Gastrocnemius medialis (tissue), 4 donors: ENCODE data around the gene DCAF10. TPM values are rescaled to one million over a fixed set of nuclear protein-coding genes. Genes with fewer than 3 reads are reported as not detected.
A peak's percentile ranks its signal among the peaks of the same experiment; 100 is the strongest.

ENCODE experiments used
- ATAC-seq, 2 donors: fragments of 150-250 bp; one replicate each; pipeline ENCODE4 v1.9.1; 2016
- DNase-seq, 2 donors: peaks; one replicate each; pipeline ENCODE4 v3.0.0-alpha.2; 2019
- H3K27ac ChIP-seq, 4 donors: fragments of 200-600 bp; sonication (generic); 1 replicate in 1 of 4; 2 replicates in 3 of 4; pipeline ENCODE4 v1.5.1; 2016 to 2018; ENCODE audit warnings: mild to moderate bottlenecking in 2 of 4, moderate library complexity in 1 of 4
- H3K27me3 ChIP-seq, 3 donors: fragments of 200-600 bp; sonication (generic) in 2 of 3; 1 replicate in 1 of 3; 2 replicates in 2 of 3; pipeline versions ENCODE4 v1.5.1 to v1.6.0; 2016 to 2019; ENCODE audit warnings: mild to moderate bottlenecking in 1 of 3, moderate library complexity in 1 of 3
- H3K36me3 ChIP-seq, 2 donors: fragments of 200-600 bp; sonication (generic) in 1 of 2; one replicate each; pipeline ENCODE4 v1.5.1; 2017 to 2018
- H3K4me1 ChIP-seq, 2 donors: fragments of 200-600 bp; sonication (generic) in 1 of 2; one replicate each; pipeline ENCODE4 v1.5.1; 2016 to 2017; ENCODE audit warnings: mild to moderate bottlenecking in 2 of 2
- H3K4me3 ChIP-seq, 4 donors: fragments of 200-600 bp; sonication (generic) in 3 of 4; 1 replicate in 1 of 4; 2 replicates in 3 of 4; pipeline ENCODE4 v1.5.1; 2016 to 2019; ENCODE audit warnings: mild to moderate bottlenecking in 2 of 4
- H3K9me3 ChIP-seq, 3 donors: fragments of 200-600 bp; sonication (generic) in 2 of 3; 1 replicate in 1 of 3; 2 replicates in 2 of 3; pipeline ENCODE4 v1.5.1; 2016 to 2019
- CTCF ChIP-seq, 5 experiments: fragments of 450-650 bp in 3 of 5; fragments of 200-600 bp in 2 of 5; sonication (generic) in 2 of 5; IDR thresholded peaks in 4 of 5; conservative IDR thresholded peaks in 1 of 5; 1 replicate in 4 of 5; 2 replicates in 1 of 5; pipeline ENCODE4 v1.5.1; 2016 to 2019; ENCODE audit warnings: antibody characterized with exemption in 5 of 5, mild to moderate bottlenecking in 3 of 5, moderate library complexity in 3 of 5
- POLR2A ChIP-seq, 2 donors: fragments of 450-650 bp; IDR thresholded peaks; one replicate each; pipeline ENCODE4 v1.6.1; 2017; ENCODE audit warnings: antibody characterized with exemption in 2 of 2, mild to moderate bottlenecking in 2 of 2, moderate library complexity in 2 of 2
- in situ Hi-C, 4 donors: fragments of 200-750 bp; cut with MboI; loops; one replicate each; pipeline versions ENCODE4 v1.15.0 to v1.8.0; 2017; ENCODE audit warnings: low sequenced_read_pairs in 4 of 4
- intact Hi-C: fragments of 100-400 bp; cut with DNase I; formaldehyde crosslinking; loops from one replicate; pipeline ENCODE4 v1.15.1; 2023; ENCODE audit warnings: low total_unique reads
- total RNA-seq, 4 donors: library from RNA; depleted of rRNA; stranded (reverse); fragments of >200 nt; gene quantifications; one replicate each; pipeline versions ENCODE4 v1.1.0 to v1.2.3, GENCODE V29; 2016

The DCAF10 gene
- total RNA-seq, 4 donors from 2014 or later = 11.0 to 24.5 (median 17.0) TPM

GRCh38 chr9:37904445-37905130, 104.0 kb downstream of the DCAF10 start:
- Histone ChIP-seq H3K27ac (peak overlapping the region; percentile 86 to 90 (median 88)), H3K4me1 (peaks cover 16 to 17% of the 10 kb centered on the region in 2 donors), H3K4me3 (peak overlapping the region; percentile 75 to 93 (median 85)), H3K36me3 (peaks cover 0 to under 1% of the 10 kb centered on the region in 2 donors), H3K9me3 (no peaks in the 10 kb centered on the region), H3K27me3 (no peaks in the 10 kb centered on the region)
- in situ Hi-C loops (loop anchor here in 2 of 4 donors (5.0 to 25.0 kb wide), 4 partner anchors 170 to 498 kb away; partner anchors contain the start of genes FBXO10 (in 1 of the 2) and TOMM5 (in 1 of the 2)), intact Hi-C loops (loop anchor here (2.0 to 10.0 kb wide), 3 partner anchors 100 to 488 kb away; partner anchors contain the start of genes ALDH1B1, DCAF10 and SHB)
- TF ChIP-seq POLR2A (IDR thresholded peaks at IDR 0.05) (no peak), CTCF (IDR thresholded peaks at IDR 0.05 in 4 of 5, conservative IDR thresholded peaks at IDR 0.05 in 1 of 5) (peak in 2 of 5 experiments; percentile 5 to 15)
- peak; percentile 1 to 24 for ATAC-seq
- DNase-seq = no peak

GRCh38 chr9:37905131-37905505, 104.5 kb downstream of the DCAF10 start:
- H3K9me3 ChIP-seq = no peaks in the 10 kb centered on the region
- DNase-seq (no peak), ATAC-seq (no peak)
- intact Hi-C loops (loop anchor here (2.0 to 10.0 kb wide), 3 partner anchors 100 to 488 kb away; partner anchors contain the start of genes ALDH1B1, DCAF10 and SHB), in situ Hi-C loops (loop anchor here in 2 of 4 donors (5.0 to 25.0 kb wide), 4 partner anchors 170 to 497 kb away; partner anchors contain the start of genes FBXO10 (in 1 of the 2) and TOMM5 (in 1 of the 2))
- peaks cover 16 to 17% of the 10 kb centered on the region in 2 donors for H3K4me1 ChIP-seq
- no peaks in the 10 kb centered on the region for H3K27me3 ChIP-seq
- no peak for TF ChIP-seq POLR2A (IDR thresholded peaks at IDR 0.05)
- TF ChIP-seq CTCF (IDR thresholded peaks at IDR 0.05 in 4 of 5, conservative IDR thresholded peaks at IDR 0.05 in 1 of 5) = no peak
- H3K4me3 ChIP-seq = peak overlapping the region in 1 of 4 donors; percentile 81
- no peak overlapping the region for H3K27ac ChIP-seq
- no peaks in the 10 kb centered on the region for H3K36me3 ChIP-seq

- in situ Hi-C loops (loop anchor here in 2 of 4 donors (5.0 to 25.0 kb wide), 4 partner anchors 169 to 497 kb away; partner anchors contain the start of genes FBXO10 (in 1 of the 2) and TOMM5 (in 1 of the 2)), intact Hi-C loops (loop anchor here (2.0 to 10.0 kb wide), 3 partner anchors 101 to 487 kb away; partner anchors contain the start of genes ALDH1B1, DCAF10 and SHB)
- DNase-seq = no peak
- H3K4me1 ChIP-seq = peaks cover 16 to 17% of the 10 kb centered on the region in 2 donors
- TF ChIP-seq CTCF (IDR thresholded peaks at IDR 0.05 in 4 of 5, conservative IDR thresholded peaks at IDR 0.05 in 1 of 5) (no peak), POLR2A (IDR thresholded peaks at IDR 0.05) (no peak)
- no peak overlapping the region for H3K4me3 ChIP-seq
- H3K36me3 ChIP-seq = no peaks in the 10 kb centered on the region
- H3K27me3 ChIP-seq = no peaks in the 10 kb centered on the region
- no peaks in the 10 kb centered on the region for H3K9me3 ChIP-seq
- H3K27ac ChIP-seq = no peak overlapping the region
- no peak for ATAC-seq
Observed at GRCh38 chr9:37905776-37906175, 105.2 kb downstream of the DCAF10 start.

- Histone ChIP-seq H3K36me3 (no peaks in the 10 kb centered on the region), H3K4me3 (no peak overlapping the region), H3K9me3 (no peaks in the 10 kb centered on the region), H3K27ac (no peak overlapping the region), H3K27me3 (no peaks in the 10 kb centered on the region), H3K4me1 (peaks cover 16 to 17% of the 10 kb centered on the region in 2 donors)
- in situ Hi-C loops = loop anchor here in 2 of 4 donors (5.0 to 25.0 kb wide), 4 partner anchors 168 to 496 kb away; partner anchors contain the start of genes FBXO10 (in 1 of the 2) and TOMM5 (in 1 of the 2)
- DNase-seq (no peak), ATAC-seq (no peak)
- intact Hi-C loops = loop anchor here (10.0 kb wide), 1 partner anchor 102 kb away; the partner anchor contains the start of gene DCAF10
- no peak for TF ChIP-seq POLR2A (IDR thresholded peaks at IDR 0.05)
- no peak for TF ChIP-seq CTCF (IDR thresholded peaks at IDR 0.05 in 4 of 5, conservative IDR thresholded peaks at IDR 0.05 in 1 of 5)
Observed at GRCh38 chr9:37906312-37907239, 106.0 kb downstream of the DCAF10 start.
